Measurements from ENCODE around the gene SRC.

Gene SRC

DNA sequence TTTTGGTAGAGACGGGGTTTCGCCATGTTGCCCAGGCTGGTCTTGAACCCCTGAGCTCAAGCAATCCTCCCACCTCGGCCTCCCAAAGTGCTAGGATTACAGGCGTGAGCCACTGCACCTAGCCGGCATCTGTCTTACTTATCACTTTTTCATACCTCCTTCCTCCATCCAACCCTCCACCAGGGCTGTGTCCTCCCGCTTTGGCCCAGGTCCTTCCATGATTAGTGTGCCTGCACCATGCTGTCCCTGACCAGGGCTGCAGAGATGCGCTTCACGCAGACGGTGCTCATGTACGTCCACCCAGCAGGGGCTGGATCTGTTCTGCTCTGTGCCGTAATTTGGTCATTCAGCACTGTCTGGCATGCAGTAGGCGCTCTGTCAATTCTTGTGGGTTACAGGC, 85.8 kb downstream of the SRC start:
- no peak for DNase-seq

GRCh38 chr20:37432606-37433005, 86.7 kb downstream of the SRC start:
- no peak for DNase-seq

DNA sequence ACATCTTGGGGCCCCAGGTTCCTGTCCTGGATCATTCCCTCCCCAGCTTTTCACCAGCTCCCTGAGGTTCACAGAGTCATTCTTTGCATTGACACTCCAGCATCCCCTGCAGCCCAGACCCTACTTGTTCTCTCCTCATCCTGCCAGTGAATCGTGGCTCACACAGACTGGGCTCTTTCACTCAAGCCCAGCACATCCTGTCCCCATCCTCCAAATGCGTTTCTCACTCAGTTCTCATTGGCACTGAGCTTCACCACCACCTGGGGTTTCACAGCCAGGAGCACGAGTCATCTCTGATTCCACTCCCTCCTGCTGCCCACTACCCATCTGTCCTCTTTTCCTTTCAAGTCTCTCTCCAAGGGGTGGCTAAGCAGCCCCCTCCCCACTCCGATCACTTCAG, 89.7 kb downstream of the SRC start:
- no peak for DNase-seq

- DNase-seq: no peak
These were observed 90.7 kb downstream of the SRC start for GRCh38 chr20:37436527-37437186.

- DNase-seq: no peak
These were observed 91.7 kb downstream of the SRC start for GRCh38 chr20:37437676-37438075.

DNA sequence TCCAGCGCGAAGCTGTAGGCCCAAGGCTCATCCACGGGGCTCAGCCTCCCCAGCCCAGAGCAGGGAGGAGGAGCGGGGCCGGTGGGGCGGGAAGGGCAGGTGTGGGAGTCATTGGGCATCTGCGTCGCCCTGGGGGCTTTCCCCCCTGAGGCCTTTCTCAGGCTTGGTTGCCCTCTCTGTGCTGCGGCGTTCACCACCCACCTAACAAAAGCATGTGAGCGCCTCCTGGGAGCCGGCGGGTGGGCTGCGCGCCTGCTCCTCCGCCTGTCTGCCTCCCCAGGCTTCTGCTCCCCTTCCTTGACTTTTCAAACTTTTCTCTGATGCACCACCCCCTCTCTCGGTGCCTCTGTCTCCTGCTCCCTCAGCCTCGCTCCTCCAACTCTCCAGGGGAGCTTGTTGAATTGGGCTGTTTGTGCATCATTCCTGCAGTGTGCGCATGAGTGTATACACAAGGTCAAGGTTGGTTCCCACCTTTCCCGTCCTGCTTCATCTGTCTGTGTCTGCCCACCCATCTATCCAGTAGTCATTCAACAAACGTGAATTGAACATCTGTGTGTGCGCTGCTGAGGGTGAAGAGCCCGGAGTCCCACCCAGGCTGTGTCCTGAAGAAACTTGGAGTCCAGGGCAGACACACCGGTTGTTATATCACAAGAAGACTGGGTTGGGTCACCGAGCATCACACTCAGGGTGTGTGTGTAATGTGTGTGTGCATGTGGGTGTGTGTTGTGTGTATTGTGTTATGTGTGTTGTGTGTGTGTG, 92.7 kb downstream of the SRC start:
- DNase-seq: no peak

- DNase-seq: no peak
These were observed 93.4 kb downstream of the SRC start for GRCh38 chr20:37439223-37439933.

- DNase-seq: no peak
These were observed 95.1 kb downstream of the SRC start for GRCh38 chr20:37441023-37441422.

- no peak for DNase-seq
These were observed 96.6 kb downstream of the SRC start for GRCh38 chr20:37442547-37442946.

- no peak for DNase-seq
These were observed 97.0 kb downstream of the SRC start for GRCh38 chr20:37442986-37443385.

DNA sequence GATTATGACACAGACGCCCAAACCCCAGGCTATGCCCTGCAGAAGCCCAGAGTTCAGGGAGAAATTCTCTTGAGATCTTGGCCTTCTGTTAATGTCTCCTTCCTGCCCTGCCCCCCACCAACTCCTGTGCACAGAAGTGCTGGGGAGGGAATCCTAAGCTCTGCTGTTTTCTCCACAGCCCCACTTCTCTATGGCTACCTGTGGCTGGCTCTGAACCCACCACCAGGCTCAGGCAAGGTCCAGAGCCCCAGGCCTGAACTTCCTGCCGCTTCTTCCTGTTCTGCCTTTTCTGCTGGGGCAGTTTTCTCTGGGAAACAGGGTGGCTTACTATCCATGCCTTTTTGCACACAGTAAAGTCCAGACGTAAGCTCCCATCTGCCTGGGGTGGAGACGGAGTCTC, 97.7 kb downstream of the SRC start:
- DNase-seq: no peak

GRCh38 chr20:37445041-37445440, 99.1 kb downstream of the SRC start:
- no peak for DNase-seq

GRCh38 chr20:37446286-37447032, 100.5 kb downstream of the SRC start:
- no peak for DNase-seq

GRCh38 chr20:37447688-37448087, 101.7 kb downstream of the SRC start:
- no peak for DNase-seq

DNA sequence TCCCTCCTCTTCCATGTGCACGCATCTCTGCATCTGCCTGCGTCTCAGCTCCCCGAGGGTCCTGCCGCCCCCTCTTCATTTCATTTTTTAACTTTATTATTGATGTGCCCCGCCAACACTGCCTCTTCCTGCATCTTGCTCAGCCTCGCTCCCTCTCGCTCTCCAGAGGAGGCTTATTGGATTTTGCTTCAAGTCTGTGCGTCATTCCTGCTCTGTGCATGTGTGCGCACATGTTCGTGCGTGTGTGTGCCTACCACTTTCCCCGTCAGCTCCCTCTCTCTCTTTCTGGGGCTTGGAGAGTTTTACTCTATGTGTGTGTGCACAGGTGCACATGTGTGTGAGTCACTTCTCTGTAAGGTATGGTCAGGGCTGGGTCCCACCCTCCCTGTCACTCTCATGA, 103.3 kb downstream of the SRC start:
- no peak for DNase-seq

DNA sequence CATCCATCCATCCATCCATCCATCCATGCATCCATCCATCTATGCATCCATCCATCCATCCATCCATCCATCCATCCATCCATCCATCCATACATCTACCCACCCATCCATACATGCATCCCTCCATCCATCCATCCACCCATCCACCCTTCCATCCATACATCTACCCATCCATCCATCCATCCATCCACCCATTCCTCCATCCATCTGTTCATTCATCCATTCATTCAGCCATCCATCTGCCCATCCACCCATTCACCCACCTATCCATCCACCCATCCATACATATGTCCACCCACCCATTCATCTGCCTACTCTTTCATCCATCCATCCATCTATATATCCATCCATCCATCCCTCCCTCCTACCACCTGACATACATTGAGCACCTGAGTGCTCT, 104.4 kb downstream of the SRC start:
- DNase-seq: no peak

- DNase-seq: no peak
These were observed 105.7 kb downstream of the SRC start for GRCh38 chr20:37451616-37452015.

GRCh38 chr20:37452236-37452635, 106.3 kb downstream of the SRC start:
- no peak for DNase-seq

- DNase-seq: no peak
These were observed 107.3 kb downstream of the SRC start for GRCh38 chr20:37453288-37453687.

- no peak for DNase-seq
These were observed 107.9 kb downstream of the SRC start for GRCh38 chr20:37453836-37454235.

- DNase-seq: no peak
These were observed 108.9 kb downstream of the SRC start for GRCh38 chr20:37454636-37455385.

Data from CD4-positive, alpha-beta T cell treated with Interferon alpha-2 for 1 hour (primary cell).